HUDEP-2 (cell line): ENCODE data around the gene HERC2.
"Not testable (repeated sequence)": the region's sequence is repeated elsewhere in the genome, so short reads cannot be mapped to it uniquely, and the experiment has no call there.

Experiments used
- DNase-seq, 76 experiments: peaks; one replicate each; lab custom pipeline; 2025; ENCODE audit not compliant: unreplicated experiment in 76 of 76; lab: John Stamatoyannopoulos, UW

HERC2 gene

GRCh38 chr15:28182731-28183130, 139.2 kb downstream of the HERC2 start:
- no peak for DNase-seq

- no peak for DNase-seq
These were observed 139.8 kb downstream of the HERC2 start for GRCh38 chr15:28182216-28182615.

GRCh38 chr15:28181366-28181765, 140.6 kb downstream of the HERC2 start:
- no peak for DNase-seq

- no peak for DNase-seq
These were observed 142.7 kb downstream of the HERC2 start for GRCh38 chr15:28179270-28179669.

GRCh38 chr15:28178727-28179126, 143.3 kb downstream of the HERC2 start:
- DNase-seq, result no peak

- no peak for DNase-seq
These were observed 143.7 kb downstream of the HERC2 start for GRCh38 chr15:28178290-28178689.

GRCh38 chr15:28169366-28169765, 152.6 kb downstream of the HERC2 start:
- no peak for DNase-seq

- DNase-seq, result not testable (repeated sequence)
These were observed 153.4 kb downstream of the HERC2 start for GRCh38 chr15:28168405-28169121.

- peak in 3 of 76 experiments; percentile 2 to 11 (median 6) for DNase-seq
These were observed 154.9 kb downstream of the HERC2 start for GRCh38 chr15:28167042-28167441.

GRCh38 chr15:28165791-28166190, 156.2 kb downstream of the HERC2 start:
- DNase-seq, result no peak

- no peak for DNase-seq
These were observed 157.1 kb downstream of the HERC2 start for GRCh38 chr15:28164876-28165275.

- DNase-seq, result no peak
These were observed 167.7 kb downstream of the HERC2 start for GRCh38 chr15:28154283-28154682.

GRCh38 chr15:28153492-28154119, 168.4 kb downstream of the HERC2 start:
- no peak for DNase-seq

GRCh38 chr15:28152538-28152923, 169.4 kb downstream of the HERC2 start:
- not testable (repeated sequence) for DNase-seq

- DNase-seq, result peak in 1 of 76 experiments; percentile 18
These were observed 170.0 kb downstream of the HERC2 start for GRCh38 chr15:28151864-28152537.

GRCh38 chr15:28147801-28148200, 174.2 kb downstream of the HERC2 start:
- DNase-seq, result no peak

GRCh38 chr15:28145419-28145818, 176.6 kb downstream of the HERC2 start:
- DNase-seq, result not testable (repeated sequence)

- DNase-seq, result no peak
These were observed 181.9 kb downstream of the HERC2 start for GRCh38 chr15:28140062-28140461.

- DNase-seq, result not testable (repeated sequence)
These were observed 184.5 kb downstream of the HERC2 start for GRCh38 chr15:28137408-28138039.

GRCh38 chr15:28136236-28136904, 185.6 kb downstream of the HERC2 start:
- not testable (repeated sequence) for DNase-seq

- DNase-seq, result no peak
These were observed 188.7 kb downstream of the HERC2 start for GRCh38 chr15:28133281-28133680.
